Tibial nerve (tissue), 4 donors: ENCODE results near the gene GAK. TPM values are rescaled to one million over a fixed set of nuclear protein-coding genes. Genes with fewer than 3 reads are reported as not detected.

ENCODE experiments used
- DNase-seq, 2 donors: peaks; one replicate each; pipeline ENCODE4 v3.0.0-alpha.2; 2019; ENCODE audit warnings: low spot score in 2 of 2
- H3K27ac ChIP-seq, 4 donors: fragments of 200-600 bp; sonication (generic) in 3 of 4; one replicate each; pipeline ENCODE4 v1.5.1; 2017 to 2019; ENCODE audit warnings: mild to moderate bottlenecking in 1 of 4
- H3K27me3 ChIP-seq, 2 donors: fragments of 200-600 bp; sonication (generic) in 1 of 2; one replicate each; pipeline versions ENCODE4 v1.5.1 to v1.6.0; 2017 to 2019
- H3K36me3 ChIP-seq, 3 donors: fragments of 200-600 bp; sonication (generic); one replicate each; pipeline ENCODE4 v1.5.1; 2018 to 2019
- H3K4me1 ChIP-seq, 4 donors: fragments of 200-600 bp; sonication (generic) in 3 of 4; one replicate each; pipeline ENCODE4 v1.5.1; 2017 to 2019
- H3K4me3 ChIP-seq, 4 donors: fragments of 200-600 bp; sonication (generic) in 3 of 4; one replicate each; pipeline ENCODE4 v1.5.1; 2017 to 2019; ENCODE audit warnings: mild to moderate bottlenecking in 1 of 4, moderate library complexity in 1 of 4
- H3K9me3 ChIP-seq, 4 donors: fragments of 200-600 bp; sonication (generic) in 3 of 4; one replicate each; pipeline ENCODE4 v1.5.1; 2017 to 2019
- CTCF ChIP-seq, 5 experiments: fragments of 200-600 bp in 3 of 5; fragments of 450-650 bp in 2 of 5; sonication (generic) in 3 of 5; IDR thresholded peaks; one replicate each; pipeline ENCODE4 v1.5.1; 2016 to 2019; ENCODE audit warnings: antibody characterized with exemption in 5 of 5, mild to moderate bottlenecking in 3 of 5, moderate library complexity in 2 of 5
- EP300 ChIP-seq, 2 donors: sonication (generic); formaldehyde crosslinking; IDR thresholded peaks; one replicate each; pipeline ENCODE4 v1.6.1; 2017; ENCODE audit warnings: antibody characterized with exemption in 2 of 2, mild to moderate bottlenecking in 1 of 2
- POLR2A ChIP-seq, 2 donors: fragments of 450-650 bp; IDR thresholded peaks; one replicate each; pipeline ENCODE4 v1.6.1; 2017; ENCODE audit warnings: antibody characterized with exemption in 2 of 2, mild to moderate bottlenecking in 2 of 2, moderate library complexity in 2 of 2
- WGBS, 2 donors: methylation state at CpG; one replicate each; pipeline ENCODE4 v1.1.5; 2018; 5-methylcytosine and 5-hydroxymethylcytosine counted together
- total RNA-seq, 4 donors: library from RNA; depleted of rRNA; stranded (reverse); fragments of >200 nt; gene quantifications; one replicate each; pipeline ENCODE4 v1.1.0, GENCODE V29; 2016

Gene GAK
- total RNA-seq, 4 donors from 2014 or later = 92.3 to 177 (median 127) TPM

DNA sequence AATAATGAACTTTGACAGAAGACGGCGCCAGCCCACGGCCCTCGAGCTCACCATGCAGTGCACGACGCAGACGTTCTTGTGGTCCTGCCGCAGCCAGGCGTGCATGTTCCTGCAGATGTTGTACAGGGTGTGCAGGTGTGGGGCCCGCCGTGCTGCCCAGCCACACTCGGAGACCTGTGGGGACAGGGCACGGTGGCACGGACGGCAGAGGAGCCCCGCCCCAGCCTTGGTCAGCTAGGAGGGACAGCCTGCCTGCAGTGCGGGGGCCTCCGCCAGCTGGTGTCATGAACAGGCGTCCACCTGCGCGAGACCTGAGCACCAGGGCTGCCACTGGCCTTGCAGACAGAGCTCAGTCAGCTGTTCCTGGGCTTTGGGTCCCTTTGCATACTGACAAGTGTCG lies 49.5 kb downstream of the GAK start:
- Histone ChIP-seq H3K27ac (no peak overlapping the region), H3K9me3 (no peaks in the 10 kb centered on the region), H3K27me3 (no peaks in the 10 kb centered on the region), H3K4me3 (no peak overlapping the region), H3K36me3 (peaks cover 0 to 100% (median 32%) of the 10 kb centered on the region in 3 donors), H3K4me1 (no peaks in the 10 kb centered on the region)
- DNase-seq = no peak
- no peak for TF ChIP-seq CTCF (IDR thresholded peaks at IDR 0.05)
- 92 to 95% methylated on average over 12 to 21 of the region's 22 CpGs for WGBS, 2 donors

DNA sequence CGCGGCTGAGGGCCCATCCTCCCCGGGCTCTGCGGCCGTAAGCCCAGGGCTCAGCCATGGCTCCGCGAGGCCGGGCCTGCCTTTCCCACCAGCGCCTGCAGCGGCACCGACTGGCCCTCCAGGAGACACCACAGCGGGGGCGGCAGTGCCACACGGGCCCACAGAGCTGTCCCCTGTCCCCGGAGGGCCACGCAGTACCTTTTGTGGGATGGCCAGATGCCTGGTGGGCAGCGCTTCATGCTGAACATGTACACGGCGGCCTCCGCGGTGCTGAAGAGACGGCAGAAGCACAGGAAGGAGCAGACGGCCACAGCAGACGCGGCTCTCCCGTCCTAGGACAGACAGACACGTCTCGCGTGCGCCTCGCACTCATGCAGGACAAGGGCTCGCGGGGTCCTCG lies 50.4 kb downstream of the GAK start:
- DNase-seq = no peak
- TF ChIP-seq EP300 (IDR thresholded peaks at IDR 0.05) (no peak), CTCF (IDR thresholded peaks at IDR 0.05) (no peak), POLR2A (IDR thresholded peaks at IDR 0.05) (no peak)
- 90 to 95% methylated on average over 26 to 30 of the region's 34 CpGs for WGBS, 2 donors
- Histone ChIP-seq H3K4me1 (no peaks in the 10 kb centered on the region), H3K27ac (no peak overlapping the region), H3K27me3 (no peaks in the 10 kb centered on the region), H3K9me3 (no peaks in the 10 kb centered on the region), H3K36me3 (peaks cover 0 to 100% (median 34%) of the 10 kb centered on the region in 3 donors), H3K4me3 (no peak overlapping the region)

- no peak for DNase-seq
- Histone ChIP-seq H3K4me1 (no peaks in the 10 kb centered on the region), H3K36me3 (peaks cover 0 to 100% (median 40%) of the 10 kb centered on the region in 3 donors), H3K9me3 (no peaks in the 10 kb centered on the region), H3K27ac (no peak overlapping the region), H3K4me3 (no peak overlapping the region), H3K27me3 (no peaks in the 10 kb centered on the region)
- 75 to 81% methylated on average over 16 to 17 of the region's 17 CpGs for WGBS, 2 donors
- no peak for TF ChIP-seq POLR2A (IDR thresholded peaks at IDR 0.05)
- no peak for TF ChIP-seq CTCF (IDR thresholded peaks at IDR 0.05)
- no peak for TF ChIP-seq EP300 (IDR thresholded peaks at IDR 0.05)
These were observed 51.3 kb downstream of the GAK start for GRCh38 chr4:880684-881405.

DNA sequence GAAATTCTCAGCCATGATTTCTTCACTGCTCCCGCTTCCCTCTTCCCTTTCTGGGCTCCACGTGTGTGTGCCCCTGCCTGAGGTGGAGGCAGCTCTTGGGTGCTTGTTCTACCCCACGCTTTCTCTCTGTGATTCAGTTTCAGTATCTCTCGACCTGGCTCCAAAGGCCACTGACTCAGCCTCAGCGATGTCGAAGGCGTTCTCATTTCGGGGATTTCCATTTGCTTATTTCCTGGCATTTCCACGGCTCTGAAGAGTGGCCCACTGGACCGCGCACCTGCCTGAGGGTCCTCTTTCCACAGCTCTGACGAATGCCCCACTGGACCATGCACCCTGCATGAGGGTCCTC lies 52.4 kb downstream of the GAK start:
- H3K9me3 ChIP-seq = no peaks in the 10 kb centered on the region
- TF ChIP-seq POLR2A (IDR thresholded peaks at IDR 0.05) (no peak), EP300 (IDR thresholded peaks at IDR 0.05) (no peak), CTCF (IDR thresholded peaks at IDR 0.05) (no peak)
- H3K27ac ChIP-seq = peak overlapping the region in 1 of 4 donors; percentile 12
- H3K4me3 ChIP-seq = no peak overlapping the region
- H3K4me1 ChIP-seq = no peaks in the 10 kb centered on the region
- H3K36me3 ChIP-seq = peaks cover 0 to 100% (median 47%) of the 10 kb centered on the region in 3 donors
- DNase-seq = no peak
- whole genome bisulfite sequencing, 2 donors = 87 to 91% methylated on average over 12 of the region's 12 CpGs
- H3K27me3 ChIP-seq = no peaks in the 10 kb centered on the region

DNA sequence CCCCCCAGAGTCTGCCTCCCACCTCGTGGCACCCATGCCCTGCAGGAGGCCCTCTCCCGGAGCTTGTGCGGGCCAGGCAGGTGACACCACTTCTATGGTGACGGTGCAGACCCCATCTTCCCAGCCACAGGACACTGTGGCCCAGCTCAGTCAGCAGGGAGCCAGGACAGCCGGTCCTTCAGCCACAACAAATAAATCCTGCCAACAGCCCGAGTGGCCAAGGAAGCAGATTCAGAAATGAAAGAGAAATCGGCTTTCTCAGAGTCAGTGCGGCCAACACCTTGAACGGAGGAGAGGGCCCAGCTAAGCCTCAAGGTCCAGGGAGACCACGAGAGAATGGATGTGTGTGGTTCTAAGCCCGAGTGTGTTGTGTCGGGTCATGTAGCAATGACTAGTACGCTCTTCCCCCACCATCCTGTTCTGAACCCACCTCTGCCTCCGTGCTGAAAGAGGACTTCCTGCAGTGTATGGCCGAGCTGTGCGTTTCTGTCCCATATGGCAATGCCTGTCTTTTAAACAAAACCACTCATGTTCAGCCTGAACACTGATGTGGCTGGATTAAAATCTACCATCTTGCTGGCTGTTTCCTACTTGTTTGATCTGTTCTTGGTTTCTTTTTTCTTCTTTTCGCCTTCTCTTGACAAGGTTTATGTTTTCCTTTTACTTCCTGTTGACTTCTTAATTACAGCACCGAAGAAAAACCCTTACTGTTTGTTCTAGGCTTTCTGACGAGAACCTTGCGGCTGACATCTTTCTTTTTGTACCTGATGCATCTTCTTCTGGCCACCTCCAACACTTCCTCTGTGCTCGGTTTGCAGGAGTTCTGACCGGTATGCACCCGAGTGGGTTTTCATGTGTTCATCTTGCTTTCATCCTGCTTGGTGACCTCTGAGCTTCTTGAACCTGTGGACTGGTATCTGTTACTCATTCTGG lies 53.1 kb downstream of the GAK start:
- no peaks in the 10 kb centered on the region for H3K9me3 ChIP-seq
- H3K4me1 ChIP-seq = no peaks in the 10 kb centered on the region
- peak overlapping the region in 1 of 4 donors; percentile 12 for H3K27ac ChIP-seq
- no peak overlapping the region for H3K4me3 ChIP-seq
- H3K36me3 ChIP-seq = peaks cover 0 to 100% (median 46%) of the 10 kb centered on the region in 3 donors
- WGBS, 2 donors = 90 to 91% methylated on average over 23 of the region's 23 CpGs
- DNase-seq = no peak
- TF ChIP-seq CTCF (IDR thresholded peaks at IDR 0.05) (no peak), EP300 (IDR thresholded peaks at IDR 0.05) (no peak), POLR2A (IDR thresholded peaks at IDR 0.05) (no peak)
- no peaks in the 10 kb centered on the region for H3K27me3 ChIP-seq
